GM23338 (cell line): ENCODE measurements around the gene BEST2.

Experiments used
- EZH2phosphoT487 ChIP-seq: fragments of 200-600 bp; sonication (generic); IDR thresholded peaks from one replicate; pipeline ENCODE4 v1.8.1; 2018; ENCODE audit warnings: antibody characterized with exemption; ENCODE audit not compliant: unreplicated experiment
- REST ChIP-seq: IDR thresholded peaks from one replicate; pipeline ENCODE4 v1.6.1; 2018; ENCODE audit warnings: antibody characterized with exemption; ENCODE audit not compliant: unreplicated experiment
- STAT1 ChIP-seq: IDR thresholded peaks from one replicate; pipeline ENCODE4 v1.6.1; 2016; ENCODE audit warnings: antibody characterized with exemption; ENCODE audit not compliant: unreplicated experiment

- peak; percentile 5 for TF ChIP-seq REST
- no peak for TF ChIP-seq STAT1
- no peak for TF ChIP-seq EZH2phosphoT487
Observed at GRCh38 chr19:12779162-12779993, 27.8 kb downstream of the BEST2 start.
